K562 (cell line): Measurements from ENCODE around the gene CLSTN1. TPM values are rescaled to one million over a fixed set of nuclear protein-coding genes. Genes with fewer than 3 reads are reported as not detected.

ENCODE experiments used
- ATAC-seq: fragments of 200-7000 bp; cut with Tn5 transposase; 3 replicates; pipeline ENCODE4 v1.9.1; 2020; ENCODE audit warnings: moderate library complexity
- BruUV-seq: library from RNA; stranded (reverse); fragments of 400-500 nt; replicated peaks from 2 replicates; lab custom pipeline; 2021; lab: Mats Ljungman, UMichigan
- CTCF ChIA-PET: fragments of 300-600 bp; formaldehyde crosslinking; extraction: SDS; loops from one replicate; lab custom pipeline; 2021; ENCODE audit warnings: low intra/inter-chr PET ratio; lab: Yijun Ruan, JAX
- POLR2A ChIA-PET: fragments of 300-600, 350-650 bp; sonication (Branson Sonifier 250); formaldehyde crosslinking; extraction: SDS; loops from one replicate; lab custom pipeline; 2021; ENCODE audit warnings: antibody characterized with exemption, inconsistent platforms; lab: Yijun Ruan, JAX
- DNase-seq, 4 experiments: peaks; one replicate each; pipeline versions ENCODE4 v3.0.0 to v3.0.0-alpha.2; 2011 to 2018; ENCODE audit warnings: low spot score in 3 of 4, mixed read lengths in 3 of 4; ENCODE audit errors: extremely low read depth in 1 of 4
- FAIRE-seq: peaks from 2 replicates; lab custom pipeline; 2011; peaks lifted over from hg19 to GRCh38; lab: Jason Lieb, UNC
- H2AFZ ChIP-seq: 2 replicates; pipeline ENCODE4 v1.6.0; 2011; ENCODE audit warnings: low read depth, low read length, control low read depth, inconsistent platforms
- H3K27ac ChIP-seq: fragments of 200-600 bp; 3 replicates; pipeline ENCODE4 v1.8.0; 2011; ENCODE audit warnings: low read depth, mild to moderate bottlenecking, control low read depth, inconsistent platforms, low read length, moderate library complexity, mixed read lengths; ENCODE audit errors: extremely low read depth
- H3K27me3 ChIP-seq, 2 experiments: fragments of 300-600 bp in 1 of 2; 2 replicates in 1 of 2; 3 replicates in 1 of 2; pipeline versions ENCODE4 v1.6.0 to v1.8.0; 2011; ENCODE audit warnings: inconsistent platforms in 2 of 2, low read length in 2 of 2, mild to moderate bottlenecking in 1 of 2, mixed read lengths in 1 of 2, moderate library complexity in 1 of 2; ENCODE audit not compliant: control insufficient read depth in 2 of 2, insufficient read depth in 2 of 2
- H3K36me3 ChIP-seq: fragments of 300-600 bp; 3 replicates; pipeline ENCODE4 v1.8.0; 2011; ENCODE audit warnings: mild to moderate bottlenecking, low read length, inconsistent platforms; ENCODE audit not compliant: control insufficient read depth, insufficient read depth
- H3K4me1 ChIP-seq, 2 experiments: fragments of 200-600 bp in 1 of 2; replicated peaks in 1 of 2; 2 replicates in 1 of 2; 3 replicates in 1 of 2; pipeline versions ENCODE4 v1.5.1 to v1.8.0; 2011; ENCODE audit warnings: inconsistent platforms in 2 of 2, low read length in 2 of 2, mild to moderate bottlenecking in 1 of 2, mixed read lengths in 1 of 2, moderate library complexity in 1 of 2; ENCODE audit not compliant: control insufficient read depth in 2 of 2, insufficient read depth in 2 of 2
- H3K4me2 ChIP-seq: 2 replicates; pipeline ENCODE4 v1.6.1; 2011; ENCODE audit warnings: low read length, control low read depth, inconsistent platforms, mixed read lengths; ENCODE audit not compliant: insufficient read depth
- H3K4me3 ChIP-seq: fragments of 200-600 bp; sonication (generic), shearing (Covaris generic); 2 replicates; pipeline ENCODE4 v1.5.1; 2016; ENCODE audit warnings: control low read depth, inconsistent platforms
- H3K79me2 ChIP-seq: fragments of 200-600 bp; 3 replicates; pipeline ENCODE4 v1.8.0; 2011; ENCODE audit warnings: low read length, inconsistent platforms; ENCODE audit not compliant: control insufficient read depth, insufficient read depth
- H3K9ac ChIP-seq, 2 experiments: 2 replicates each; pipeline versions ENCODE4 v1.6.0 to v1.6.1; 2011; ENCODE audit warnings: low read depth in 2 of 2, low read length in 2 of 2, control low read depth in 1 of 2, inconsistent platforms in 1 of 2, mild to moderate bottlenecking in 1 of 2, mixed read lengths in 1 of 2; ENCODE audit not compliant: insufficient read depth in 1 of 2
- H3K9me1 ChIP-seq: one replicate; pipeline ENCODE4 v1.6.0; 2011; ENCODE audit warnings: inconsistent platforms, mild to moderate bottlenecking, low read length, moderate library complexity; ENCODE audit not compliant: control insufficient read depth, insufficient read depth
- H3K9me3 ChIP-seq: replicated peaks from 2 replicates; pipeline ENCODE4 v1.5.1; 2011; ENCODE audit warnings: low read depth, low read length, inconsistent platforms; ENCODE audit not compliant: control insufficient read depth, insufficient read depth
- H4K20me1 ChIP-seq: replicated peaks from 2 replicates; pipeline ENCODE4 v1.6.1; 2011; ENCODE audit warnings: low read length, inconsistent platforms, mixed read lengths; ENCODE audit not compliant: control insufficient read depth, insufficient read depth
- ARID1B ChIP-seq: fragments of 450-650 bp; IDR thresholded peaks from 2 replicates; pipeline ENCODE4 v1.6.1; 2016; ENCODE audit warnings: antibody characterized with exemption, mild to moderate bottlenecking, inconsistent platforms
- EGR1 ChIP-seq: fragments of 450-650 bp; conservative IDR thresholded peaks from 2 replicates; pipeline ENCODE4 v1.6.1; 2017; ENCODE audit warnings: mild to moderate bottlenecking
- JUN ChIP-seq, 2 experiments: sonication (generic) in 1 of 2; formaldehyde crosslinking in 1 of 2; IDR thresholded peaks; 2 replicates each; pipeline versions ENCODE4 v1.6.1 to v1.8.0; 2012 to 2022; ENCODE audit warnings: borderline replicate concordance in 2 of 2, mild to moderate bottlenecking in 2 of 2, improper control_type of control experiment in 1 of 2, low read depth in 1 of 2, low read length in 1 of 2, missing genetic modification reagents in 1 of 2
- NFRKB ChIP-seq: fragments of 450-650 bp; IDR thresholded peaks from 2 replicates; pipeline ENCODE4 v1.6.1; 2016; ENCODE audit warnings: low read depth
- VEZF1 ChIP-seq: fragments of 200-800 bp; sonication (Bioruptor generic); IDR thresholded peaks from 2 replicates; pipeline ENCODE4 v1.6.1; 2017; ENCODE audit warnings: missing genetic modification characterization, missing compliant biosample characterization
- ZFP1 ChIP-seq: fragments of 450-650 bp; formaldehyde crosslinking; IDR thresholded peaks from 2 replicates; pipeline ENCODE4 v1.4.0; 2020; ENCODE audit warnings: mild to moderate bottlenecking, mixed read lengths
- ZNF224 ChIP-seq: sonication (generic); formaldehyde crosslinking; IDR thresholded peaks from 2 replicates; pipeline ENCODE4 v1.8.0; 2022; ENCODE audit warnings: mild to moderate bottlenecking, missing genetic modification reagents
- ZNF23 ChIP-seq: fragments of 250-450 bp; sonication (Bioruptor Pico); IDR thresholded peaks from 2 replicates; pipeline ENCODE4 v1.4.0; 2020; ENCODE audit warnings: mild to moderate bottlenecking
- ZNF696 ChIP-seq: fragments of 250-450 bp; sonication (Bioruptor Pico); conservative IDR thresholded peaks from 2 replicates; pipeline ENCODE4 v1.4.0; 2020; ENCODE audit warnings: mild to moderate bottlenecking, moderate library complexity
- ZNF780A ChIP-seq: fragments of 250-450 bp; sonication (Bioruptor Pico); IDR thresholded peaks from 2 replicates; pipeline ENCODE4 v1.5.0; 2021; ENCODE audit warnings: mild to moderate bottlenecking
- WGBS: fragments of 100-300 bp; shearing (Covaris generic); methylation state at CpG from one replicate; pipeline ENCODE4 v1.1.6; 2016; ENCODE audit warnings: low coverage, mixed read lengths; ENCODE audit not compliant: insufficient coverage; ENCODE audit errors: missing lambda C conversion rate; 5-methylcytosine and 5-hydroxymethylcytosine counted together
- in situ Hi-C: fragments of 300-500 bp; cut with MboI; formaldehyde crosslinking; loops from 4 replicates; pipeline ENCODE4 v1.15.0; 2018; ENCODE audit warnings: inconsistent platforms, mixed read lengths
- intact Hi-C: fragments of 100-400 bp; cut with micrococcal nuclease; formaldehyde crosslinking; loops from 2 replicates; pipeline ENCODE4 v1.14.2; 2022
- polyA plus RNA-seq, 8 experiments: library from polyadenylated mRNA; depleted of rRNA in 4 of 8; stranded (reverse) in 5 of 8; unstranded in 3 of 8; fragments of >200 nt; fragmentation: Nextera tagmentation in 2 of 8; fragmentation: Illumina TruSeq in 1 of 8; extraction: Ambion mirVana in 2 of 8; extraction: Trizol in 1 of 8; gene quantifications; 2 replicates each; pipeline versions ENCODE4 v1.2.1 to v1.2.3, GENCODE V29; 2011 to 2014; ENCODE audit warnings: inconsistent platforms in 1 of 8, missing spikeins in 1 of 8
- total RNA-seq, 7 experiments: library from RNA; depleted of rRNA in 6 of 7; stranded (reverse); fragments of >200 nt in 6 of 7; fragmentation: Illumina TruSeq in 2 of 7; extraction: Trizol in 2 of 7; gene quantifications; 2 replicates each; pipeline versions ENCODE4 v1.2.1 to v1.2.3, GENCODE V29; 2011 to 2021; ENCODE audit warnings: low replicate concordance in 1 of 7
- TF ChIP-seq, protein P1 (sequence below): fragments of 450-650 bp; IDR thresholded peaks from 2 replicates; pipeline ENCODE4 v1.6.1; 2018; ENCODE audit not compliant: partially characterized antibody
- TF ChIP-seq, protein P2 (sequence below): fragments of 250-450 bp; sonication (Bioruptor Pico); IDR thresholded peaks from 2 replicates; pipeline ENCODE4 v1.4.0; 2020

CLSTN1 gene
- total and polyA plus RNA-seq, 9 of the 15 experiments (the other 6 are each of a cell fraction or from before 2014, with no cell fraction given): 1.1 to 32.5 (median 13.3) TPM

DNA sequence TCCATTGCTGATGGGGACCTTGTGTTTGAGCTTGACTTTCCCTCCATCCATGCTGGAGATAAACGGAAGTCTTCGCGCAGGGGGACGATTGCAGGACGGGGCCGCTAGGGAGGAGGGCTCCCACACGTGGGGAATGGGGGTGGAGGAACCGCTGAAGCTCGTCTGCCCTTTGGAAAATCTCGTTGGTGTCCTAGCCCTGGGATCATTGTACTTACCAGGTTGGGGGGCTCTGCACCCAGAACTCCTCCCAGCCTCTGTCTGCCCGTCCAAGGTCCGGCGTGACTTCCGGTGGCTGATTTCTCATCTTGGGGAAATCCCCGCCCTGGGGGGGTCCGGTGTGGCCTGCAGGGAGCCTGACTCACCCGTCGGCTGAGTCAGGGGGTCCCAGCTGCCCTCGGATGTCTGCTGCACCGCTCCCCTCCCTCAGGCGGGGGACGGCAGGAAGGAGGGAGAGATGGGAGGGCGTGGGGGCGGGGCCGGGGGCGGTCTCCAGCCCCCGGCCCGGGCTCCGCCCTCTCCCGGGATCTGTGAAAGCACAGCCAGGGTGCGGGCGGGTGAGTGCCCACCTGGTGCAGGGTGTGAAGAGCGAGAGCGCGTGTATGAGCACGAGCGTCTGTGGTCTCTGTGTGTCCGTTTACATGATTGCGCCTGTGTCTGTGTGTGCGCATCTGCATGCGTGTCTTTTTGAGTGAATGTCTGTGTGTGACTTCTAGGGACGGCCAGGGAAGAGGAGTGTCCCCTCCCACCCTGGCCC, 136.5 kb downstream of the CLSTN1 start:
- TSS peak; percentile 79 for BruUV-seq
- in situ Hi-C loops: no loop called here
- ATAC-seq: peak; percentile 80
- TF ChIP-seq JUN (IDR thresholded peaks at IDR 0.05; ENCODE audit: borderline replicate concordance, low read depth, low read length) (peak; percentile 83; the same call in 1 of the 2 replicates), JUN (CRISPR knock-in tag; IDR thresholded peaks at IDR 0.05; ENCODE audit: borderline replicate concordance) (no peak), ZFP1 (no peak), ZNF23 (CRISPR knock-in tag) (no peak), ZNF224 (CRISPR knock-in tag) (no peak), VEZF1 (CRISPR knock-in tag) (peak; percentile 95), ZNF696 (CRISPR knock-in tag) (no peak), ZNF780A (no peak), NFRKB (peak; percentile 83), EGR1 (peak; percentile 88), ARID1B (peak; percentile 70)
- TF ChIP-seq, protein P1, sequence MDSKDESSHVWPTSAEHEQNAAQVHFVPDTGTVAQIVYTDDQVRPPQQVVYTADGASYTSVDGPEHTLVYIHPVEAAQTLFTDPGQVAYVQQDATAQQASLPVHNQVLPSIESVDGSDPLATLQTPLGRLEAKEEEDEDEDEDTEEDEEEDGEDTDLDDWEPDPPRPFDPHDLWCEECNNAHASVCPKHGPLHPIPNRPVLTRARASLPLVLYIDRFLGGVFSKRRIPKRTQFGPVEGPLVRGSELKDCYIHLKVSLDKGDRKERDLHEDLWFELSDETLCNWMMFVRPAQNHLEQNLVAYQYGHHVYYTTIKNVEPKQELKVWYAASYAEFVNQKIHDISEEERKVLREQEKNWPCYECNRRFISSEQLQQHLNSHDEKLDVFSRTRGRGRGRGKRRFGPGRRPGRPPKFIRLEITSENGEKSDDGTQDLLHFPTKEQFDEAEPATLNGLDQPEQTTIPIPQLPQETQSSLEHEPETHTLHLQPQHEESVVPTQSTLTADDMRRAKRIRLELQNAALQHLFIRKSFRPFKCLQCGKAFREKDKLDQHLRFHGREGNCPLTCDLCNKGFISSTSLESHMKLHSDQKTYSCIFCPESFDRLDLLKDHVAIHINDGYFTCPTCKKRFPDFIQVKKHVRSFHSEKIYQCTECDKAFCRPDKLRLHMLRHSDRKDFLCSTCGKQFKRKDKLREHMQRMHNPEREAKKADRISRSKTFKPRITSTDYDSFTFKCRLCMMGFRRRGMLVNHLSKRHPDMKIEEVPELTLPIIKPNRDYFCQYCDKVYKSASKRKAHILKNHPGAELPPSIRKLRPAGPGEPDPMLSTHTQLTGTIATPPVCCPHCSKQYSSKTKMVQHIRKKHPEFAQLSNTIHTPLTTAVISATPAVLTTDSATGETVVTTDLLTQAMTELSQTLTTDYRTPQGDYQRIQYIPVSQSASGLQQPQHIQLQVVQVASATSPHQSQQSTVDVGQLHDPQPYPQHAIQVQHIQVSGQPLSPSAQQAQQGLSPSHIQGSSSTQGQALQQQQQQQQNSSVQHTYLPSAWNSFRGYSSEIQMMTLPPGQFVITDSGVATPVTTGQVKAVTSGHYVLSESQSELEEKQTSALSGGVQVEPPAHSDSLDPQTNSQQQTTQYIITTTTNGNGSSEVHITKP: peak; percentile 89
- TF ChIP-seq, protein P2, sequence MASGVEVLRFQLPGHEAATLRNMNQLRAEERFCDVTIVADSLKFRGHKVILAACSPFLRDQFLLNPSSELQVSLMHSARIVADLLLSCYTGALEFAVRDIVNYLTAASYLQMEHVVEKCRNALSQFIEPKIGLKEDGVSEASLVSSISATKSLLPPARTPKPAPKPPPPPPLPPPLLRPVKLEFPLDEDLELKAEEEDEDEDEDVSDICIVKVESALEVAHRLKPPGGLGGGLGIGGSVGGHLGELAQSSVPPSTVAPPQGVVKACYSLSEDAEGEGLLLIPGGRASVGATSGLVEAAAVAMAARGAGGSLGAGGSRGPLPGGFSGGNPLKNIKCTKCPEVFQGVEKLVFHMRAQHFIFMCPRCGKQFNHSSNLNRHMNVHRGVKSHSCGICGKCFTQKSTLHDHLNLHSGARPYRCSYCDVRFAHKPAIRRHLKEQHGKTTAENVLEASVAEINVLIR (CRISPR knock-in tag): no peak

More for the DNA sequence above, 136.5 kb downstream of the CLSTN1 start:
- H3K4me1 ChIP-seq: peaks cover 31 to 39% of the 10 kb centered on the region in 2 experiments
- under 1% methylated on average over 34 of the region's 42 CpGs for WGBS
- peak overlapping the region; percentile 78 to 94 for H3K9ac ChIP-seq
- H3K9me3 ChIP-seq: no peaks in the 10 kb centered on the region
- CTCF ChIA-PET: interaction anchor here (1.7 kb wide), 1 partner anchor 60 kb away, joined by 10 read pairs; no protein-coding TSS in a partner anchor
- DNase-seq: peak; percentile 81 to 97 (median 94)
- H3K36me3 ChIP-seq: peaks cover 6% of the 10 kb centered on the region; the same call in 2 of the 3 replicates
- intact Hi-C loops: loop anchor here (5.0 kb wide), 1 partner anchor 60 kb away; no protein-coding TSS in a partner anchor
- no peaks in the 10 kb centered on the region for H4K20me1 ChIP-seq
- peak overlapping the region; percentile 90 for H3K4me2 ChIP-seq
- H3K79me2 ChIP-seq: peaks cover 12% of the 10 kb centered on the region; the same call in 2 of the 3 replicates
- peak overlapping the region; percentile 98 for H2AFZ ChIP-seq
- no peaks in the 10 kb centered on the region for H3K27me3 ChIP-seq
- FAIRE-seq: peak; percentile 49
- H3K9me1 ChIP-seq: no peaks in the 10 kb centered on the region
- peak overlapping the region; percentile 70 for H3K27ac ChIP-seq
- POLR2A ChIA-PET: interaction anchor here (0.5 to 1.7 kb wide), 6 partner anchors 10 to 98 kb away, joined by 3 to 8 read pairs (median 4); no protein-coding TSS in a partner anchor
- H3K4me3 ChIP-seq: peak overlapping the region; percentile 73
